A549 (cell line): Measurements from ENCODE around the gene CCDC57. TPM values are rescaled to one million over a fixed set of nuclear protein-coding genes. Genes with fewer than 3 reads are reported as not detected.
A peak's percentile ranks its signal among the peaks of the same experiment; 100 is the strongest.

Source experiments
- ATAC-seq, 2 experiments: fragments of 200-7000 bp in 1 of 2; fragments of >200 bp in 1 of 2; cut with Nextera tagmentation in 1 of 2; cut with Tn5 transposase in 1 of 2; 3 replicates each; pipeline versions ENCODE4 v1.8.0 to v1.9.1; 2018 to 2020; ENCODE audit warnings: mild to moderate bottlenecking in 1 of 2, moderate library complexity in 1 of 2
- CTCF ChIA-PET: fragments of 300-600 bp; sonication (Branson Sonifier 250); formaldehyde crosslinking; extraction: SDS; loops from one replicate; lab custom pipeline; 2021; ENCODE audit warnings: antibody characterized with exemption, inconsistent platforms; lab: Yijun Ruan, JAX
- POLR2A ChIA-PET: fragments of 350-600 bp; formaldehyde crosslinking; extraction: SDS; loops from one replicate; lab custom pipeline; 2021; ENCODE audit warnings: antibody characterized with exemption, inconsistent platforms; lab: Yijun Ruan, JAX
- DNase-seq, 2 experiments: peaks; one replicate each; pipeline versions ENCODE4 v3.0.0 to v3.0.0-alpha.2; 2011 to 2016; ENCODE audit warnings: low read depth in 1 of 2, low spot score in 1 of 2
- FAIRE-seq: peaks from 2 replicates; lab custom pipeline; 2011; peaks lifted over from hg19 to GRCh38; lab: Jason Lieb, UNC
- H3K27ac ChIP-seq, 2 experiments: fragments of >200 bp; sonication (Bioruptor Twin); formaldehyde crosslinking; 3 replicates each; pipeline ENCODE4 v1.5.1; 2016 to 2017
- H3K4me1 ChIP-seq: fragments of >200 bp; sonication (Bioruptor Twin); formaldehyde crosslinking; 3 replicates; pipeline ENCODE4 v1.6.1; 2016
- H3K4me2 ChIP-seq: fragments of >200 bp; sonication (Bioruptor Twin); formaldehyde crosslinking; 3 replicates; pipeline ENCODE4 v1.6.1; 2016
- H3K4me3 ChIP-seq: fragments of >200 bp; sonication (Bioruptor Twin); formaldehyde crosslinking; 3 replicates; pipeline ENCODE4 v1.5.1; 2016
- H3K9me3 ChIP-seq: fragments of >200 bp; sonication (Bioruptor Twin); formaldehyde crosslinking; 3 replicates; pipeline ENCODE4 v1.6.1; 2016
- BCL3 ChIP-seq: fragments of >200 bp; sonication (Bioruptor Twin); formaldehyde crosslinking; IDR thresholded peaks from 3 replicates; pipeline ENCODE4 v1.6.1; 2016
- CEBPB ChIP-seq, 2 experiments: fragments of >200 bp in 1 of 2; sonication (Bioruptor Twin) in 1 of 2; formaldehyde crosslinking in 1 of 2; IDR thresholded peaks; 2 replicates each; pipeline ENCODE4 v1.6.1; 2012 to 2016
- CHD4 ChIP-seq: fragments of 200-600 bp; sonication (generic); IDR thresholded peaks from 2 replicates; pipeline ENCODE4 v1.6.1; 2016; ENCODE audit warnings: antibody characterized with exemption, mild to moderate bottlenecking, borderline replicate concordance
- EHF ChIP-seq: fragments of 250-450 bp; sonication (Bioruptor Pico); IDR thresholded peaks from 2 replicates; pipeline ENCODE4 v1.5.0; 2020; ENCODE audit warnings: mild to moderate bottlenecking
- EHMT2 ChIP-seq: fragments of 200-600 bp; sonication (generic); IDR thresholded peaks from 2 replicates; pipeline ENCODE4 v1.6.1; 2016; ENCODE audit warnings: antibody characterized with exemption, low read depth, mild to moderate bottlenecking, moderate library complexity
- ESRRA ChIP-seq: fragments of 150-350 bp; IDR thresholded peaks from 2 replicates; pipeline ENCODE4 v1.6.1; 2014; ENCODE audit warnings: mild to moderate bottlenecking, low read length, borderline replicate concordance
- FOSL2 ChIP-seq, 2 experiments: fragments of 450-650 bp in 1 of 2; fragments of >200 bp in 1 of 2; sonication (Bioruptor Twin) in 1 of 2; formaldehyde crosslinking; IDR thresholded peaks; 2 replicates each; pipeline versions ENCODE4 v1.5.0 to v1.6.1; 2016 to 2020; ENCODE audit warnings: mild to moderate bottlenecking in 1 of 2, moderate library complexity in 1 of 2
- GATA3 ChIP-seq: IDR thresholded peaks from 2 replicates; pipeline ENCODE4 v1.6.1; 2012; ENCODE audit warnings: borderline replicate concordance
- HDAC2 ChIP-seq: fragments of 200-600 bp; sonication (generic); IDR thresholded peaks from 2 replicates; pipeline ENCODE4 v1.6.1; 2016
- HEYL ChIP-seq: fragments of 250-450 bp; sonication (Bioruptor Pico); IDR thresholded peaks from 2 replicates; pipeline ENCODE4 v1.8.0; 2021; ENCODE audit warnings: mild to moderate bottlenecking, moderate library complexity
- HMGXB4 ChIP-seq: fragments of 250-450 bp; sonication (Bioruptor Pico); IDR thresholded peaks from 2 replicates; pipeline ENCODE4 v1.5.0; 2021; ENCODE audit warnings: mild to moderate bottlenecking, moderate library complexity, borderline replicate concordance
- HOXA7 ChIP-seq: fragments of 250-450 bp; sonication (Bioruptor Pico); IDR thresholded peaks from 2 replicates; pipeline ENCODE4 v1.5.0; 2020; ENCODE audit warnings: mild to moderate bottlenecking, moderate library complexity
- HOXB13 ChIP-seq: fragments of 250-450 bp; sonication (Bioruptor Pico); IDR thresholded peaks from 2 replicates; pipeline ENCODE4 v1.5.0; 2020; ENCODE audit warnings: low read depth, mild to moderate bottlenecking, moderate library complexity
- HOXB5 ChIP-seq: fragments of 250-450 bp; sonication (Bioruptor Pico); IDR thresholded peaks from 2 replicates; pipeline ENCODE4 v1.5.0; 2020; ENCODE audit warnings: mild to moderate bottlenecking, moderate library complexity
- JUN ChIP-seq, 2 experiments: fragments of >200 bp; sonication (Bioruptor Twin); formaldehyde crosslinking; IDR thresholded peaks; 2 replicates in 1 of 2; 3 replicates in 1 of 2; pipeline ENCODE4 v1.6.1; 2016 to 2017
- JUNB ChIP-seq: fragments of >200 bp; sonication (Bioruptor Twin); formaldehyde crosslinking; IDR thresholded peaks from 2 replicates; pipeline ENCODE4 v1.6.1; 2016
- KDM5A ChIP-seq: fragments of 200-600 bp; sonication (generic); IDR thresholded peaks from 2 replicates; pipeline ENCODE4 v1.6.1; 2016; ENCODE audit warnings: antibody characterized with exemption, mild to moderate bottlenecking
- MAFK ChIP-seq: fragments of 450-650 bp; IDR thresholded peaks from 2 replicates; pipeline ENCODE4 v1.6.1; 2014; ENCODE audit not compliant: partially characterized antibody
- MAX ChIP-seq: IDR thresholded peaks from 2 replicates; pipeline ENCODE4 v1.6.1; 2012
- MAZ ChIP-seq: fragments of 150-350 bp; IDR thresholded peaks from 2 replicates; pipeline ENCODE4 v1.6.1; 2014; ENCODE audit warnings: antibody characterized with exemption, low read depth, low read length, borderline replicate concordance
- MYC ChIP-seq: IDR thresholded peaks from 2 replicates; pipeline ENCODE4 v1.6.1; 2012; ENCODE audit warnings: mild to moderate bottlenecking, inconsistent platforms, low read length, improper control_type of control experiment, borderline replicate concordance
- NPAS2 ChIP-seq: fragments of 250-450 bp; sonication (Bioruptor Pico); IDR thresholded peaks from 2 replicates; pipeline ENCODE4 v1.8.0; 2022; ENCODE audit warnings: mild to moderate bottlenecking, moderate library complexity, borderline replicate concordance
- PBX3 ChIP-seq: IDR thresholded peaks from 2 replicates; pipeline ENCODE4 v1.6.1; 2012
- PHF8 ChIP-seq: fragments of 200-600 bp; sonication (generic); IDR thresholded peaks from 2 replicates; pipeline ENCODE4 v1.6.1; 2016; ENCODE audit warnings: low read depth, mild to moderate bottlenecking, antibody characterized with exemption, moderate library complexity, borderline replicate concordance
- POLR2A ChIP-seq: IDR thresholded peaks from 2 replicates; pipeline ENCODE4 v1.6.1; 2012; ENCODE audit warnings: mild to moderate bottlenecking, low read length
- RARB ChIP-seq: fragments of 250-450 bp; sonication (Bioruptor Pico); IDR thresholded peaks from 2 replicates; pipeline ENCODE4 v1.8.0; 2021; ENCODE audit warnings: mild to moderate bottlenecking, moderate library complexity
- REST ChIP-seq: fragments of 200-600 bp; sonication (generic); IDR thresholded peaks from 2 replicates; pipeline ENCODE4 v1.6.1; 2016; ENCODE audit warnings: antibody characterized with exemption, mild to moderate bottlenecking, moderate library complexity
- RFX5 ChIP-seq: fragments of 450-650 bp; IDR thresholded peaks from 2 replicates; pipeline ENCODE4 v1.7.1; 2014; ENCODE audit warnings: antibody characterized with exemption, mild to moderate bottlenecking, moderate library complexity
- TFCP2L1 ChIP-seq: fragments of 250-450 bp; sonication (Bioruptor Pico); IDR thresholded peaks from 2 replicates; pipeline ENCODE4 v1.5.0; 2021; ENCODE audit warnings: mild to moderate bottlenecking
- TP53 ChIP-seq: fragments of 250-450 bp; sonication (Bioruptor Pico); IDR thresholded peaks from 2 replicates; pipeline ENCODE4 v1.5.0; 2021; ENCODE audit warnings: mild to moderate bottlenecking, moderate library complexity
- ZC3H11A ChIP-seq: fragments of 450-650 bp; IDR thresholded peaks from 2 replicates; pipeline ENCODE4 v1.6.1; 2014; ENCODE audit warnings: antibody characterized with exemption, mild to moderate bottlenecking
- ZSCAN20 ChIP-seq: fragments of 250-450 bp; sonication (Bioruptor Pico); IDR thresholded peaks from 2 replicates; pipeline ENCODE4 v1.8.0; 2022; ENCODE audit warnings: mild to moderate bottlenecking, moderate library complexity
- WGBS: methylation state at CpG from one replicate; pipeline ENCODE4 v1.1.6; 2017; ENCODE audit errors: missing lambda C conversion rate; 5-methylcytosine and 5-hydroxymethylcytosine counted together
- polyA plus RNA-seq, 4 experiments: library from polyadenylated mRNA; depleted of rRNA in 3 of 4; stranded (reverse); fragments of >200 nt; fragmentation: RNase III in 1 of 4; extraction: RNeasy Plus Mini Kit Qiagen cat#74134 plus additional on column Dnase treatment in 1 of 4; gene quantifications; 2 replicates in 3 of 4; 3 replicates in 1 of 4; pipeline ENCODE4 v1.2.3, GENCODE V29; 2011 to 2017

CCDC57 gene
- polyA plus RNA-seq, 2 of the 4 experiments (the other 2 are of a cell fraction), result 18.2 to 18.5 TPM

GRCh38 chr17:82065638-82066303, 146.9 kb downstream of the CCDC57 start, which contains the start of gene DUS1L:
TSS of gene DUS1L (minus strand) at chr17:82065804. CDS start at chr17:82065059, 745 bp downstream.
- ATAC-seq (peak; percentile 52 to 65; a peak in 5 of 6 replicates), DNase-seq (peak; percentile 68 to 72), FAIRE-seq (no peak)
- H3K9me3 ChIP-seq, result no peaks in the 10 kb centered on the region
- peak within 1 kb of the TSS; percentile 94 for H3K4me3 ChIP-seq
- POLR2A ChIA-PET, result interaction anchor here (1.3 to 3.1 kb wide), 2 partner anchors 15 to 33 kb away, joined by 3 to 11 read pairs; partner anchors contain the start of gene FASN
- CTCF ChIA-PET, result interaction anchor here (0.9 to 21.7 kb wide), 8 partner anchors 11 to 106 kb away, joined by 3 to 191 read pairs (median 8); partner anchors contain the start of genes DCXR, GPS1, NOTUM and RAC3
- H3K4me2 ChIP-seq, result peak within 1 kb of the TSS; percentile 99
- H3K4me1 ChIP-seq, result peaks cover 19% of the 10 kb centered on the region
- 36% methylated on average over 34 of the region's 88 CpGs for WGBS
- H3K27ac ChIP-seq, result peak within 1 kb of the TSS; percentile 94 to 96
- TF ChIP-seq ZC3H11A, result 0 out of 2 replicates have a peak, but pooled peaks have one; percentile 9
- peak; percentile 55 for TF ChIP-seq GATA3
- TF ChIP-seq TFCP2L1 (CRISPR knock-in tag), result 0 out of 2 replicates have a peak, but pooled peaks have one; percentile 52
- TF ChIP-seq MYC, result 0 out of 2 replicates have a peak, but pooled peaks have one; percentile 24
- no peak for TF ChIP-seq HOXA7 (CRISPR knock-in tag)
- no peak for TF ChIP-seq CHD4
- TF ChIP-seq EHF (CRISPR knock-in tag), result no peak
- TF ChIP-seq MAX, result peak; percentile 91
- TF ChIP-seq RFX5, result no peak
- peak; percentile 59 for TF ChIP-seq POLR2A
- no peak for TF ChIP-seq HEYL (CRISPR knock-in tag)
- peak; percentile 53; the same call in 1 of the 2 replicates for TF ChIP-seq RARB (CRISPR knock-in tag)
- TF ChIP-seq JUN (IDR thresholded peaks at IDR 0.05), result peak; percentile 86 to 97; a peak in 4 of 5 replicates
- peak; percentile 83; the same call in 1 of the 3 replicates for TF ChIP-seq BCL3
- TF ChIP-seq EHMT2, result no peak
- no peak for TF ChIP-seq FOSL2 (IDR thresholded peaks at IDR 0.05)
- TF ChIP-seq FOSL2 (CRISPR knock-in tag; IDR thresholded peaks at IDR 0.05), result peak; percentile 60
- no peak for TF ChIP-seq ZSCAN20 (CRISPR knock-in tag)
- peak; percentile 50; the same call in 1 of the 2 replicates for TF ChIP-seq HMGXB4
- TF ChIP-seq HOXB5 (CRISPR knock-in tag), result peak; percentile 68; the same call in 1 of the 2 replicates
- 0 out of 2 replicates have a peak, but pooled peaks have one; percentile 46 for TF ChIP-seq HOXB13 (CRISPR knock-in tag)
- no peak for TF ChIP-seq MAFK
- TF ChIP-seq HDAC2, result no peak
- no peak for TF ChIP-seq JUNB
- TF ChIP-seq REST, result peak; percentile 42
- 0 out of 2 replicates have a peak, but pooled peaks have one; percentile 75 for TF ChIP-seq PBX3
- no peak for TF ChIP-seq KDM5A
- TF ChIP-seq CEBPB (IDR thresholded peaks at IDR 0.05), result no peak
- peak; percentile 74; the same call in 1 of the 2 replicates for TF ChIP-seq PHF8
- TF ChIP-seq NPAS2 (CRISPR knock-in tag), result no peak
- TF ChIP-seq ESRRA, result peak; percentile 96
- 0 out of 2 replicates have a peak, but pooled peaks have one; percentile 73 for TF ChIP-seq MAZ
- peak; percentile 80; the same call in 1 of the 2 replicates for TF ChIP-seq TP53 (CRISPR knock-in tag)
